HG03354 (cell line): ENCODE measurements around the gene ARL5A.
A peak's percentile ranks its signal among the peaks of the same experiment; 100 is the strongest.
"Not testable (repeated sequence)": the region's sequence is repeated elsewhere in the genome, so short reads cannot be mapped to it uniquely, and the experiment has no call there.

ENCODE experiments used
- ATAC-seq: cut with Tn5 transposase; IDR thresholded peaks from one replicate; pipeline ENCODE4 v1.9.1; 2021; ENCODE audit warnings: mild to moderate bottlenecking; ENCODE audit not compliant: unreplicated experiment, poor library complexity, severe bottlenecking

ARL5A gene, protein sequence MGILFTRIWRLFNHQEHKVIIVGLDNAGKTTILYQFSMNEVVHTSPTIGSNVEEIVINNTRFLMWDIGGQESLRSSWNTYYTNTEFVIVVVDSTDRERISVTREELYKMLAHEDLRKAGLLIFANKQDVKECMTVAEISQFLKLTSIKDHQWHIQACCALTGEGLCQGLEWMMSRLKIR

DNA sequence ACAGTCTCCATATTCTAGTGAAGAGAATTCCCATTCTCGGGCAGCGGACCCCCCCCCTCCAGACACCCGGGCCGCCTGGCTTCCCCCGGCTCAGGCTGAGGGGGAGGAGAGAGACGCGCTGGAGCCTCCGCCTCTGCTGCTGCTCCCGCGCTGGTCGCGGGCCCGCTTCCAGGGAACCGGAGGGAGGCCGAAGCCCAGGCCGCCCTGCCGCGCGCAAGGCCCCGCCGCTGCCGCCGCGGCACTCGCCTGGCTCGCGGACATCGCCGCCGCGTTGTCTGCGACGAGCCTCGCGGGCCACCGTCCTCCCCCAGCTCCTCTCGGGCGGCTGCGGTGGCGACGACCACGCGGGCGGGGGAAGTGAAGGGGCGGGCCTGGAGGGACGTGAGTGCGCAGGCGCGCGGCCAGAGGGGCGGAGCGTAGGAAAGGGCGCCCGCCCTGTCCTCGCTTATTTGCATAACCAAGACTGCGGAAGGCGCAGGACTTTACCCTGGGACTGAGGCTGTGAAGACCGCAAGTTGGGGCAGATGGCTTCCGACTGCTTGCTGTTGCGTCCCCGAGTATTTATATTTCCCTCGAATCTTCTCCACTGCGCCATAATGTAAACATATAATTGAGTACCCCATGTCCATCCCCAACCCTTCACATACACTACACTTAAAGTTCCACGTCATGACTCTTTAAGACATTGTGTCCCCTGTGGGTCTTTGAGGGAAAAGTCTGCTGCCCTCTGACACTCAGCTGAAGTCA is at the start of gene ARL5A:
ARL5A (minus strand) TSS at position 279 of the 747 bp plus-strand sequence; CDS start at position 34, 245 bp downstream.
- ATAC-seq, result peak; percentile 96

DNA sequence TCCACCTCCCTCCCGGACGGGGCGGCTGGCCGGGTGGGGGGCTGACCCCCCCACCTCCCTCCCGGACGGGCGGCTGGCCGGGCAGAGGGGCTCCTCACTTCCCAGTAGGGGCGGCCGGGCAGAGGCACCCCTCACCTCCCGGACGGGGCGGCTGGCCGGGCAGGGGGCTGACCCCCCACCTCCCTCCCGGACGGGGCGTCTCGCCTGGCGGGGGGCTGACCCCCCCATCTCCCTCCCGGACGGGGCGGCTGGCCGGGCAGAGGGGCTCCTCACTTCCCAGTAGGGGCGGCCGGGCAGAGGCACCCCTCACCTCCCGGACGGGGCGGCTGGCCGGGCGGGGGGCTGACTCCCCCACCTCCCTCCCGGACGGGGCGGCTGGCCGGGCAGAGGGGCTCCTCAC is 47.4 kb upstream of the ARL5A start:
- not testable (repeated sequence) for ATAC-seq

DNA sequence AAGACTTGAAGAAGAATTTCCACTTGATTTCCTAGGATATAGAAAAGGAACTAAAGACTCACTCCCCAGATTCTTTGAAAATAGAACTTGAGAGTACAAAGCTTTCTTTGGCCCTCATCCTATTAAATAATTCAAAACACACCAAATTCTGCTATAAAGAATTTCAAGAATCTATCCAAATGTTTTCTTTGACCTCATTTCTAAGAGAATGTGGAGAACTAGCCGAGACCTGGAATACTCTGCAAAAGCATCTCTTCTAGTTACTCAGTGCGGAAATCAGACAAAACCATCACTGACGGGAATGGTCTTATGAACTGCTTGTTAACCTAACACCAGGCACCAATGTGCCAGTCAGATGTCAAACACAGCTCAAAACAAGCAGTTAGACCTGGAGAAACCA is 44.2 kb upstream of the ARL5A start:
- ATAC-seq, result no peak

DNA sequence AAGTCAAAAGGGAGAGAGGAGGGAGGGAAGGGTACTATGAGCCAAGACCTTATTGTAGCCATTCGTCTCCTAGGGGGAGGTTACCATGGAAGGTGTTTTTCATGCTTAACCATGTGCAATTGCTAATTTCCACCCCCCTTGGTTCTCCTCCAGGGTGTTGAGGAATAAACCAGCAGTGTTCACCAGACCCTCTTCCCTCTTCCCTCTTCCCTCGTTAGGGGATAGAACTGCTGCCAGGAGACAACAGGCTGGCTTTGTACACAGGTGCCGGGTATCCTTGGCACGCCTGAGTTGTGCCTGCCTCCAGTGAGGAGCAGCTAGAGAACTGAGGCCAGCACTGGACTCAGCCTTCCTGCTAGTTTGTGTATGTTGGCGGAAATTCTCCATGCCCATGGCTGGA is 41.1 kb upstream of the ARL5A start:
- no peak for ATAC-seq

DNA sequence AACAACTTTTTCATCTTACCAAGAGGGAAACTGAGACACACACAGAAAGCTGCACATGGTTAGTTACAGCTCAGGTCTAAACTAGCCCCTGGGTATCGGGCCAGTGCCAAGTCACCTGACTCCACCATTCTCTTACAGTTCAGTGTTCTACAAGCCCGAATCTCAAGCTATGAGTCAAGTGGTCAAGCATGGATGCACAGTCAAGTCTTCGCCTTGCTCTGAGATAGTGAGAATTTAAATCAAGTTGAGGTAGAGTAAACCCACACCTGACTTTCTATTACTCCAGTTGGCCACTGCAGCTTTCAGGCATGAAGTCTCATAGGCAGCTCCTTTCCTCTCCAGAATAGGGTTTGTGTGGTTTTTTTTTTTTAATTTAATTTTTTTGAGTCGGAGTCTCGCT is 34.5 kb upstream of the ARL5A start:
- ATAC-seq, result peak; percentile 99

DNA sequence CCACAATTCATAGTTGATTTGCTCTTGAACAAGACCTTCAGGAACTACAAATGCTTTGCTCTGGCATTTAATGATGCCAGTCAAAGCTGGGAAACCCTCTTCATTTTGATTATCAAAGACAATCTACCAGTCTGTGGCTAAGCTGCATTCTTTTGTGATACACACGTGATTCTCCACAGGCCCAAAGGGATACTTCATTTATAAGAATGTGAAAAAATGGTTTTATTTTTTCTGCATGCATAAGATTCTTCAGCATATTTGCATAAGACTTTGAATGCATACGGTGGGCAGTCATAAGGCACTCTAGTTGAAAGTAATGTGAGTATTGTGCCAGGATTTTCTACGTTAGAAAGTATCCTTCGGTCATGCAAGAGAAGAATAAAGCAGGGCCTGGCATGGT is 33.0 kb upstream of the ARL5A start:
- no peak for ATAC-seq

DNA sequence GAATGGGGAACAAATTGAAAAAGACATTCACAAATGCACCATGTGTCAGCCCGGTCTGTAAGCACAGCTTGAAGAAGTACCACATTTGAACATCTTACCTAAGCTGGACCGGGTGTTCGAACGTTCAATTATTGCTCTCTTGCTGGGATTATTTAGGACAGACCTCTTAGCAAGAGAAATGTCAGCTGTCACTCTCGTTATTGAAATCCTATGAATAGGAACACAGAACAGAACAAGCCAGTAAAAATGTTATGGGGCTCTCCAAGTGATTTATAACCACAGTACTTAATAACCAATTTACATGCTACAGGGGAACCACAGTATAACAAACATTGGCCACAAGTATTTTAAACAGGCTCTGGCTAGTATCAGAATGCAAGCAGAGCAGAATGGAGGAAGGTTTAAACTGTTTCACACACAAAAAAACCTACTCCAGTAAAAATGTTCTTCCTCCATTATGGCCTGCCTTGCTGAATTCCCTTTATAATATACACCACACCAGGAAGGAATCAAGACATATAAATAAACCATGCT is 32.5 kb upstream of the ARL5A start:
- no peak for ATAC-seq

DNA sequence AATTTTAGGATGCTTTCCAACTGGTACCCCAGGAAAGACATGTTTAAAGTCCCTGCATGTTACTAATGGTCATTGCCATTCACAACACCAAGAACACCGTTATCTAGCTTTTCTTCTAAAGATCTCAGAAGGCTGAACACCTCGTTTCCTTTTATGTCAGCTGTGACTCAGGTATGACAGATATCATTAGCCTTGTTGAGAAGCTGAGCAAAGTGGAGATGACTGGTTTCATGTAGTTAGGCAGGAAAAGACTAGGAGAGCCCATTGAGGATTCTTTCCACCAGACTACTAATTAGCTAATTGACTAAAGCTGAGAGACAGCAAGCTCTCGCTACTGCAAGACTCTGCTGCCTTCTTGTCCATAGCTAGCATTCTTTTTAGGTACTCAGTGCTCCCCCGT is 32.0 kb upstream of the ARL5A start:
- ATAC-seq, result no peak

DNA sequence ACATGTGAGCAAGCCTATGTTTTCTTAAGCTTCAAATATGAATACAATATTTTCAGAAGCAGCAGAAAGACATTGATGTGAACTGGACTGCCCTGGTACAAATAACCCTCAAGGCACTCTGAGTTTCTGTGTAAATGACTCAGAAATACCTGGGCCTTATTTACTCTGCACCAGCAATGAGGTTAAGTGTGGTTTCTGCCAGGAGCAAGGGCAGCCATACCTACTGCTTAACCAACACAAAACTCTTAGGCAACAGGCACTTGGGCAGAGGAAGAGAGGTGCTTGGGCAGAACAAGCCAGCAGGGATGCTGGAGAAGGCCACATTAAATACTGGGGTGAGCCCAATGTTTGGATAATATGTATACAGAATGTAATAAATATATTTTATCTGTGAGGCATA is 29.4 kb upstream of the ARL5A start:
- no peak for ATAC-seq

DNA sequence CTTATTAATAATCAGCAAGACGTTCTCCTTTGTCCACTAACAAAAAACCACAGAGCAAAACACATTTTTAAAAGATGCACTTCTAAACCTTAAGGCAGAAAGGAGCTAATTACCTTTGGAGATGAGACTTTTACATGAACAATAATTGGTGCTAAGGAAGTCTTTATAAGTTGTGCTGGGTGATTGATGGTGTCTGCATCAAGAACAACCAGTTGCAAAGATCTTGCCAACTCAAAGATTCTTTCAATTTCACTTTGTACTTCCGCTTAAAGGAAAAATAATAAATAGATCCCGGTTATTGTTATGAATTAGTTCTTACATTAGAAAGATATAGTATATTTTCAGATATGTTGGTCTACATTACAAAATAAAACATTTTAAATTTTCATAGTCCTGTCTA is 26.9 kb upstream of the ARL5A start:
- ATAC-seq, result no peak

DNA sequence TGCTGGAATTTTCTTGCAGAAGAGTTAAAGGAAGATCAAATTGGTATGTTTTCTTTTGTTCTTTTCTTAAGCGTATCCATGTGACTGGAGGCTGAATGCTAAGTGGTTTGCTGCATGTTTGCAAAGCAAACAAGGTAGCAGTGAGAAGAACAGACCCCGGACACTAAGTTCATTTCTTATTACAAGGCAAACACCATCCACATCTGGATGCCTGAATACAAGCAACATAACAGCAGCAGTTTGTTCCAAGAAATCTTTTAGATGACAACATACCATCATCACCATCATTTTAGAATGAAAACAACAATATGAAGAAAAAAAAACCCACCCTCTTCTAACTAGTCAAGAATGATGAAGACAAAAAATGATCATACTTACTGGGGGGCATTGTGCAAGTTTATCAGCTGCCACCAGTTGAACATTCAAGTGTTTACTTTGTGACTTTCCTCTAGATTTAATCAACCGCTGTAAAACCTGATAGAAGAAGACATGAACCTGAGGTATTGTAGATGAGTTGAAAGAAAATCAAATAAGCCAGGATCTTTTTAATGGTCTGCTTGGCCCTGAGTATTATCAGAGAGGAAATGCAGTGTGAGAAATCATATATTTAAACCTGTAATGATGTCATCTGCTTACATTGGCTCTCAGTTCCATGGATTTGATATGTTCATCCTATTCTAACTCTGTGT is 25.0 kb upstream of the ARL5A start:
- no peak for ATAC-seq

DNA sequence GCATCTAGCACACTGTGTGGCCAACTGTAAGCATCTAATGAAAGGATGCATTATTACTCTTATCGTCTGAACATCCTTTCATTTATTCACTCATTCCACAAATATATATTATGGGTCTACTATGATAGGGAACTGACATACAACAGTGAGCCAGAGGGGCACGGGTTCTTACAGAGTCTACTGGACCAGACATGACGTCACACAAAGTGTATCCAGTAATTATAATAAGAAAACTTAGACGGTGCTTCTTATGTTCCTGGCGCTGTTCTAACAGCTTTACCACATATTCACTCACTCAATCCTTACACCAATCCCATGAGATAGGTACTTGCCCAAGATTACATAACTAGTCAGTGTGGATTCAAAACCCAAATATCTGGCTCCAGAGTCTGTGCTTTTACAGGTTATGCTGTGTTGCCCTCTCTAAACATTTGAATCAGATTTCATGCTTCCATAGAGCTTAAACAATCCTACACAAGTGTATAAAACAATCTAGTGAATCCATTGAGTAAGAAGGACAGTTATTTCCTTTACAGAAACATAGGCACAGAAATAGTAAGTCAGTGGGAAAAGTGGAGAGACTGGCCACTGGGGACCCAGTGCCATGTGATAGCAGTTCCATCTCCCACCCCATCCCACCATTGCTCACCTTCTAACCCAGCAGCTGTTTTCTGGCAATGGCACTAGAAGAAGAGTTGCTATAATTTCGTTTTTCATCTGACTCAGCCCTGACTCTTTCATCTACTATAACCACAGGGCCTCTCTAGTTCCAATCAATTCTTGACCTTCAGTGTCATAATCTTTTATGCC is 24.2 kb upstream of the ARL5A start:
- ATAC-seq, result no peak

DNA sequence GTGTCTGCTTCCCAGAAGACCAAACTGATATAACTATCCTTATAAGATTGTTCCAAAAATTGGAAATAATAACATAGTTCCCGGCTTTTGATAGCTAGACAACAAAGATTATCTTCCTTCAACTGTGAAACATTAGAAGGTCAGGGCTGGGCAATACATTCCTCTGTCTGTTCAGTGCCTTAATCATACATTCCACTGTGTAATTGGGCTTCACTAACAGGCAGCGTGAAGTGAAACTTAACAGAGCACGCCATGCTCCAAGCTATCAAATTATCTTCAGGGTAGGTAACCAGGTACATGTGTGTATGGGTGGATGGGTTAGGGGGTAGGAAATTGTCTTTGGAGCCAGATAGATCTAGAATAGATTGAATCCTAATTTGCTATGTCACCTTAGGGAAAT is 23.5 kb upstream of the ARL5A start:
- ATAC-seq, result no peak

DNA sequence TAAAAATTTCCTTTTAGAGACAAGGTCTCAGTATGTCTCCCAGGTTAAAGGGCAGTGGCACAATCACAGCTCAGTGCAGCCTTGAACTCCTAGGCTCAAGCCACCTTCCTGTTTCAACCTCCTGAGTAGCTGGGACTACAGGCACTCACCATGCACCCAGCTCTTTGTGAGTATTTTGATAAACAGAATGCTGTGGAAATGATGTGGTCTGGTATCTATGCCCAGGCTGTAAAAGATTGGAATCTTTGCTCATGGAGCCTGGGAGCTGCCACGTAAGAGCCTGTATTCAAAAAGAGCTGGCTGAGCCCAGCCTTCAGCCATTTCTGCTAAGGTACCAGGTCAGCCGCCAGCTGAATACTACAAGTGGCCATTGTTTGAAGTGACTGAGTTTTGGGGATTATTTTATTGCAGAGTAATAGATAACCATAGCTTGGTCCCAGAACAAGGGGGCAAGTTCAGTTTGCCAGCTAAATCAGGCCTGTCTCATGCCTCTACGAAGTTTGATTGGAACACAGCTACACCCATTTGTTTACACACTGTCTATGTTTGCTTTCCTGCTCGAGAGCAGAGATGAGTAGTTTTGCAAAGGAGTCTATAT is 21.3 kb upstream of the ARL5A start:
- ATAC-seq, result no peak

DNA sequence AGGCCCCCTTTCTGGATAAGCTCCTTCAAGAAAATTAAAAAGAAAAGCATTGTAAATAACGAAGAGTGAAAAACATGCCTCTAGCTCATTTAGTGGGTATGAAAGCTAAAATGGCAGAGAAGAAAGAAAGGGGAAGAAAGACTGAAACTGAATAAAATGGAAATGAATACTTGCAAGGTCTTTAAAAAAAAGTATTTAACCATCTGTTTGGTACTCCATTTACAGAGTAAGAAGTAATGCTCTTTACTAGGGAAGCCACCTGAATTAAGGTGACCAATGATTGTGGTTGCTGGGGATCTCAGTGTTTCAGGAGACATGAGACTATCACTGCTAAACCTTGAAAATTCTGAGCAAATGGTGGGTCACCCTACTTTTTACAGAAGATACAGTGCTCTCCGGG is 17.7 kb upstream of the ARL5A start:
- ATAC-seq, result peak; percentile 71

DNA sequence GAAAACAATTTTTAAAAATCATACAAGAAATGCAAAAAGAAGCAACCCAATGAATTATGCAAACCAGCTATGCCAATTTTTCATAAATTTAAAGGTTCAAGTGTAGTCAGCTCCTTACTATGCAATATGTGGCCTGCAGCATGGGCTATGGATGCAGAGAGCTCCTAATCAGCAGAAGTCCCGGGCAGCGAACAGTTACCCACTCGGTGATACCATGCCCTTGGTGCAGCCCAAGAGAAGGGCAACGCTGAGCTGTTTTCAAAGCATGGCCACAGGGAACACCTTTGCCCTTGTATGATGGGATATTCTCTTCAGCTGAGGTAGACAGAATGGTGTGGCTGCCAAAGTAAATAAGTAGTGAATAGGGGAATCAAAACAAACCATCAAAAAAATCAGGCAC is 17.3 kb upstream of the ARL5A start:
- ATAC-seq, result peak; percentile 0

DNA sequence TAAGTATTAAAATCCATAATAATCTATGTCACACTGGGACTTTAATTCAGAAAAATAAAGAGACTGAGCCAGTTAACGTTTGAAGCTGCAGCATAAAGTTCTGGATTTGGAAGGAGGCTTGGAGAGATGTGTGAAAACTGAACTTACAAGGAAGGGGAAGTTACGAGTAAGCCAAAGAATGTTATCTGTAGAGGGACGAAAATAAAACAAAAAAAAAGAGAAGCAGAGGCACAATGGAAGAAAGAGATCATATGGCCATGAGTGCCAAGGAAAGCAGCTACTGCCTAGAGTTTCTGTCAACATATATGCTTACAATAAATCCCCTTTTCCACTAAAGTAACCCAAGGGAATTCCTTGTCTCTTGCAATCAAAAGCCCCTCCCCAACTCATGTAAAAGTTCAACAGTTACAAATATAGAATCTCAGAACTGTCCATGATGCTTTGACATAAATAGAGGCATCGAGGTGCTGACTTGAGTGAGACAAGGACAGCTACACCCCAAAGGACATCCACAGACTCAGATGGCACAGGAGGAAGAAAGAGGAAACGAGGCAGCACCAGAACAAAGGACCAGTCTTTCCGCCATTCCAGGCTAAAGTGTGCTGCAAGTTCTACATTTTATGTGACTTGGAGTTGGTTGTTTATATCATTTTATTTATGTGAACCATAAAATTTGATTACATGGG is 16.1 kb upstream of the ARL5A start:
- no peak for ATAC-seq

DNA sequence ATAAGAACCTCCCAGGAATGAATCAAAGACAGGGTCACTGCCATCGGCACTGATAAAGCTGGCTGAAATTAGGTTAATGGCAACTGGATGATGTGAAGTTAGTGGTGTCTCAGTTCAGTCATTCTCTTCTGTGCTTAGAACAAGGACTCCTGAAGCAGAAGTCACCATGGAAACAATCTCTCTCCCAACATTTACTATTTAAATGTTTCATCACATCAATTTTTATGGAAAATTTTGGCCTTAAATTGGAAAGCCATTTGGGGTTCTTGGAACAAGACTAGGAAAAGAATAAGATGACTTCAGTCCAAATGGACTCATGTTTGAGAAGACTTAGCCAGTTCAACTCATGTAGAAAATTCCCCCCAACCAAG is 15.5 kb upstream of the ARL5A start:
- ATAC-seq, result no peak
